ENCODE results near the gene MDM2.
"Not testable (repeated sequence)": the region's sequence is repeated elsewhere in the genome, so short reads cannot be mapped to it uniquely, and the experiment has no call there.

MDM2 gene

GRCh38 chr12:68839183-68840147 lies 31.5 kb downstream of the MDM2 start:
- no peak for TF ChIP-seq CTCF (IDR thresholded peaks at IDR 0.05; ENCODE audit: low read length, missing control alignments)
- no peak overlapping the region for H3K4me3 ChIP-seq (replicated peaks; ENCODE audit: low read depth, low read length)
- DNase-seq (ENCODE audit: low read depth), result peak; percentile 36

GRCh38 chr12:68841175-68841574 lies 33.2 kb downstream of the MDM2 start:
- H3K4me3 ChIP-seq (replicated peaks; ENCODE audit: low read depth, low read length); DNase-seq (ENCODE audit: low read depth): not testable (repeated sequence)

GRCh38 chr12:68841717-68842116 lies 33.7 kb downstream of the MDM2 start:
- DNase-seq (ENCODE audit: low read depth), result no peak
- no peak overlapping the region for H3K4me3 ChIP-seq (replicated peaks; ENCODE audit: low read depth, low read length)
- no peak for TF ChIP-seq CTCF (IDR thresholded peaks at IDR 0.05; ENCODE audit: low read length, missing control alignments)

- no peak overlapping the region for H3K4me3 ChIP-seq (replicated peaks; ENCODE audit: low read depth, low read length)
- no peak for DNase-seq (ENCODE audit: low read depth)
- no peak for TF ChIP-seq CTCF (IDR thresholded peaks at IDR 0.05; ENCODE audit: low read length, missing control alignments)
Measured at GRCh38 chr12:68842123-68842522, 34.1 kb downstream of the MDM2 start.

- no peak for TF ChIP-seq CTCF (IDR thresholded peaks at IDR 0.05; ENCODE audit: low read length, missing control alignments)
- H3K4me3 ChIP-seq (replicated peaks; ENCODE audit: low read depth, low read length), result no peak overlapping the region
- DNase-seq (ENCODE audit: low read depth), result no peak
Measured at GRCh38 chr12:68842784-68843567, 35.0 kb downstream of the MDM2 start.

- no peak overlapping the region for H3K4me3 ChIP-seq (replicated peaks; ENCODE audit: low read depth, low read length)
- DNase-seq (ENCODE audit: low read depth), result no peak
- no peak for TF ChIP-seq CTCF (IDR thresholded peaks at IDR 0.05; ENCODE audit: low read length, missing control alignments)
Measured at GRCh38 chr12:68844318-68844745, 36.4 kb downstream of the MDM2 start.

All from fibroblast of pulmonary artery (primary cell).